ENCODE data around the gene TRRAP. TPM values are rescaled to one million over a fixed set of nuclear protein-coding genes. Genes with fewer than 3 reads are reported as not detected.
"Not testable (repeated sequence)": the region's sequence is repeated elsewhere in the genome, so short reads cannot be mapped to it uniquely, and the experiment has no call there.

Gene TRRAP
- polyA plus RNA-seq (2013, experiment 1 of 2; ENCODE audit: insufficient read length), result 23.5 TPM
- polyA plus RNA-seq (2013, experiment 2 of 2; ENCODE audit: insufficient read length), result 23.2 TPM

- DNase-seq, result peak; percentile 83
These were observed at the start of gene TRRAP for GRCh38 chr7:98878365-98879197. Gene TRRAP, plus strand, starts transcription at chr7:98878532. Its CDS starts 2,619 bp downstream, at chr7:98881151.

GRCh38 chr7:98830972-98831548, 47.3 kb upstream of the TRRAP start:
- DNase-seq, result no peak

GRCh38 chr7:98831641-98832221, 46.6 kb upstream of the TRRAP start:
- DNase-seq, result no peak

DNA sequence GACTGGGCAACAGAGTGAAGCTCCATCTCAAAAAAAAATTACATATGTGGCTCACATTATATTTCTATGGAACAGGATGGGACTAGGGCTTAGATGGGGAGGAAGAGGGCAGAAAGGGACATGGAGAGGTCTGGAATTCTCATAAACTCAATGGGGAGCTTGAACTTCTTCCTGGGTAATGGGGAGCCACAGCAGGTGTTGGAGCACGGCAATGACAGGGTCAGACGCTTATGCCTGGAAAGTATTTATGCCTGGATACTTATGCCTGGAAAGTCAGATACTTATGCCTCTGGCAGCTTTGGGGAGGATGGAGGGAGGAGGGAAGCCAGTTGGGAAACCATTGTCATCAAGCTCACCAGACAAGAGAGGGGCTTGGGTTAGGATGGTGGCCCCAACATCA, 45.3 kb upstream of the TRRAP start:
- DNase-seq, result no peak

DNA sequence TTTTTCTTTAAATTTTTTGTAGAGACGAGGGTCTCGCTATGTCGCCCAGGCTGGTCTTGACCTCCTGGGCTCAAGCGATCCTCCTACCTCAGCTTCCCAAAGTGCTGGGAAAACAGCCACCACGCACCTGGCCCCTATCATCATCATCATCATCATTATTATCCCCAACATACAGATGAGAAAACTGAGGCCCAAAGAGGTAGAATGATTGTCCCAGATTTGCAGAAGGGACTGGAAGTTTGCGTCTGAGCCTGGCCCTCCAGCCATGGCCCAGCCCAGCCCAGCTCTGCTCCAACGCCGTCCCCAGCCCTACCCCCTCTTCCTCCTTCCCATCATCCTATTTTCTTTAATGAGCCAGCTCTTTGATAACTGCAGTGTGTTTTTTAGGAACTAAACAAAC, 43.4 kb upstream of the TRRAP start:
- DNase-seq, result no peak

GRCh38 chr7:98836811-98837629, 41.3 kb upstream of the TRRAP start:
- peak; percentile 45 for DNase-seq

DNA sequence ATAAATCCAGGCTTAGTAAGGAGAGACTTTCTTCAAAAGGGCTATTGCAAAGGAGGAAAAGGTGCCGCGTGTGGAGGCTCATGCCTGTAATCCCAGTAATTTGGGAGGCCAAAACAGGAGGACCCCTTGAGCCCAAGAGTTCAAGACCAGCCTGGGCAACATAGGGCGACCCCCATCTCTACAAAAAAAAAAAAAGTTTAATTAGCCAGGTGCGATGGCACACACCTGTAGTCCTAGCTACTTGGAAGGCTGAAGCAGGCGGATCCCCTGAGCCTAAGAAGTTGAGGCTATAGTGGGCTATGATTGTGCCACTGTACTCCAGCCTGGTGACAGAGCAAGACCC, 40.7 kb upstream of the TRRAP start:
- DNase-seq, result no peak

- DNase-seq, result no peak
These were observed 38.2 kb upstream of the TRRAP start for GRCh38 chr7:98840096-98840495.

- DNase-seq, result peak; percentile 33
These were observed 37.6 kb upstream of the TRRAP start for GRCh38 chr7:98840722-98841121.

DNA sequence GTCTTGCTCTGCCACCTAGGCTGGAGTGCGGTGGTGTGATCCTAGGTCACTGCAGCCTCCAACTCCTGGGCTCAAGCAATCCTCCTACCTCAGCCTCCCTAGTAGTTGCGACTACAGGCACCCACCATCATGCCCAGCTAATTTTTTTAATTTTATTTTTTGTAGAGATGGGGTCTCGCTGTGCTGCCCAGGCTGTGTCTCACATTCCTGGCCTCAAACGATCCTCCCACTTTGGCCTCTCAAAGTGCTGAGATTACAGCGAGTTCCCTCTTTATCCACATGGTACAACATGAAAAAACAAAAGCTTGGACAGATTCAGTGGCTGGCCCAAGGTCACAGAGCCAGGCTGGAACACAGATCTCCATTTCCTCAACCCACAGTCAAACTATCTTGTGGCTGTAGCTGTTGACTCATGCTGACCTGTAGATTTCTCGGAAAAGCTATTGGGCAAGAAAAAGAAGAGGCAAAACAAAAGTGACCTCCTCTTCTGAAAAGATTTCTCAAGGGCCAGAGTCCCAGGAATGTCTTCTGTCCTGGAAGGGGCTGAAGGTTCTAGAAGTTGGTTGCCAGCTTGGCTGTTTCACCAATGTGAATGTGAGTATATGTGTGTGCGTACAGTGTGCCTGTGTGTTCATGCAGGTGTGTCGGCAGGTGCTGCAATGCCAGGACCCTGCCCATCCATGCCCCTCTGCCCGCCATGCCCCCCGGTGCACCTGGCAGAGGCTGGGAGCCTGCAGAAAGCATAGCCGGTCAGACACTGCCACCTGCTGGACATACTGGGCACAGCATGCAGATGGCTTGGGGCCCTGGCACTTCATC, 36.9 kb upstream of the TRRAP start:
- DNase-seq, result peak; percentile 35

GRCh38 chr7:98842552-98842951, 35.8 kb upstream of the TRRAP start:
- not testable (repeated sequence) for DNase-seq

DNA sequence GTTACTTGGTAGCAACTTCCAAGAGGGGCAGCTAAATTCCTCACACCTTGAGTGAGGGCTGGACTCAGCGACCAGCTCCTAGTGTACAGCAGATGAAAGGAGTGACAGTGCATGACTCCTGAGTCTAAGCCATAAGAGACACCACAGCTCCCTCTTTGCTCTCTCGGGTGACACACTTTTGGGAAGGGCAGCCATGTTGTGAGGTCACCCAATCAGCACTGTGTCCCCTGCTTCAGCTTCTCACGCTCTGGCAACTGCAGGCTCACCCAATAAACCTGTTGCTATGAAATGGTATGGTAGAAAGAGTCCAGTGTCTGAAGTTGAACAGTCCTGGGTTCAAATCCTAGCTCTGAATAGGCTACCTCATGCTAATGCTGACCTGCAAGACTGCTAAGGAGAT, 29.4 kb upstream of the TRRAP start:
- no peak for DNase-seq

DNA sequence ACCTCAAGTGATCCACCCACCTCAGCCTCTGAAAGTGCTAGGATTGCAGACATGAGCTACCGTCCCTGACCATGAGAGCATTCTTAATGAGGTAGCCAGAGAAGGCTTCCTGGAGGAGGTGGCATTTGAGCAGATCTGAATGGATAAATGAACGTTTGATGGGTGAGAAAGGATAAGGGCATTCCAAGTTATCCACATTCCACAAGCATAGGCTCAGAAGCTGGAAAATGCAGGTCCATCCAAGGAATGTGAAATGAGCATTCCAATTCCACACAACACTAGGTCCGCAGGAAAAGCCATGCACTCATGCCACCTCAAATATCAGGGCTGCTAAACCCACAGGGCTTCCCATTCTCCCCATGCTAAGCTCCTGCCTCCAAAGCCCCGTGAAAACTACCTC, 25.5 kb upstream of the TRRAP start:
- peak; percentile 81 for DNase-seq

GRCh38 chr7:98855610-98856422, 22.5 kb upstream of the TRRAP start:
- DNase-seq, result no peak

- no peak for DNase-seq
These were observed 18.3 kb upstream of the TRRAP start for GRCh38 chr7:98860071-98860470.

DNA sequence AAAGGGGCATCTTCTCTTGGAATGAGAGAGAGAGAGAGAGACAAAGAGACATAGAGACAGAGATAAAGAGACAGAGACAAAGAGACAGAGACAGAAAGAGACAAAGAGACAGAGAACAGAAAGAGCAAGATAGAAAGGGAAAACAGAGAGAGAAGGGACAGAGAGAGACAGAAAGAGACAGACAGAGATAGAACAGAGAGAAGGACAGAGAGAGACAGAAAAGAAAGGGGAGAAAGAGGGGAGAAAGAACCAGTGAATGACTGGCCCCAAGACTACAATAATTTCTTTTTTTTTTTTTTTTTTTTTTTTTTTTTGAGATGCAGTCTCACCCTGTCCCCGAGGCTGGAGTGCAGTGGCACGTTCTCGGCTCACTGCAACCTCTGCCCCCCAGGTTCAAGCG, 16.1 kb upstream of the TRRAP start:
- DNase-seq, result no peak

GRCh38 chr7:98862716-98863420, 15.5 kb upstream of the TRRAP start:
- DNase-seq, result no peak

DNA sequence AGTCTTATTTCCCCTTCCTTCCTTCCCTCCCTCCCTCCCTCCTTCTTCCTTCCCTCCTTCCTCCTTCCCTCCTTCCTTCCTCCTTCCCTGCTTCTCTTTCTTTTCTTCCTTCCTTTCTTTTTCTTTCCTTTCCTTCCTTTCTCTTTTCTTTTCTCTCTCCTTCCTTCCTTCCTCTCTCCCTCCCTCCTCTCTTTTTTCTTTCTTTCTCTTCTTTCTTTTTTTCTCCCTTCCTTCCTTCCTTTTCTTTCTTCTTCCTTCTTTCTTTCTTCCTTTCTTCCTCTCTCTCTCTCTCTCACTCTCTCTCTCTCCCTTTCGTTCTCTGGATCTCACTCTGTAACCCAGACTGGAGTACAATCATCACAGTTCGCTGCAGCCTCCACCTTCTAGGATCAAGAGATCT, 14.7 kb upstream of the TRRAP start:
- DNase-seq, result no peak

DNA sequence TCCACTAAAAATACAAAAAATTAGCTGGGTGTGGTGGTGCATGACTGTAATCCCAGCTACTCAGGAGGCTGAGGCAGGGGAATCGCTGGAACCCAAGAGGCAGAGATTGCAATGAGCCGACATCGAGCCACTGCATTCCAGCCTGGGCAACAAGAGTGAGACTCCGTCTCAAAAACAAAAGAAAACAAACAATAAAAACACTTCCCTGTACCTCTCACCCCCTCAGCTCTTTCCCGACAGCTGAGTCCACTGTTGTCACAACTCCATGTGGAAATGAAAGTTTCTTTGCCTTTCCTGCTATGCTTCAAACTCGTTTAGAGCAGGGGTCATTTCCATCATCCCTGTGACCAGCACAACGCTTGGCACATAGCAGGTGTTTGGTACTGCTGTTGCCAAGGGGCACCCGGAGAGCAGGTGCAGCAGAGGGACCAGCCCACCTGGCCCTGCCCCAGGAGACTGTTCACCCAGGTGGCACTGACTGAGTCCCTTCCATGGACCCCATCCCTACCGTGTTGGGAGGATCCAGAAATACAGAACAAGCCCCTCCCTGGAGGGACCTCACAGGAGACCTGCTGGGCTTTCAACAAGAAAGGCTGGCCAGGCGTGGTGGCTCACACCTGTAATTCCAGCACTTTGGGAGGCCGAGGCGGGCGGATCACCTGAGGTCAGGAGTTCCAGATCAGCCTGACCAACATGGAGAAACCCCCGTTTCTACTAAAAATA, 13.4 kb upstream of the TRRAP start:
- no peak for DNase-seq

GRCh38 chr7:98866351-98866750, 12.0 kb upstream of the TRRAP start:
- no peak for DNase-seq

All from fibroblast of skin of scalp (primary cell).